Gastroesophageal sphincter (tissue), 4 donors: ENCODE results near the gene C14orf93. TPM values are rescaled to one million over a fixed set of nuclear protein-coding genes. Genes with fewer than 3 reads are reported as not detected.

ENCODE experiments used
- ATAC-seq: fragments of 150-250 bp; one replicate; pipeline ENCODE4 v1.9.1; 2016; ENCODE audit warnings: mild to moderate bottlenecking, moderate library complexity
- H3K27ac ChIP-seq, 4 donors: fragments of 200-600 bp; sonication (generic) in 3 of 4; 1 replicate in 3 of 4; 2 replicates in 1 of 4; pipeline ENCODE4 v1.5.1; 2016 to 2019
- H3K27me3 ChIP-seq: fragments of 200-600 bp; sonication (generic); one replicate; pipeline ENCODE4 v1.5.1; 2019
- H3K36me3 ChIP-seq, 2 donors: fragments of 200-600 bp; sonication (generic); one replicate each; pipeline ENCODE4 v1.5.1; 2019; ENCODE audit warnings: control low read depth in 1 of 2
- H3K4me1 ChIP-seq, 3 donors: fragments of 200-600 bp; sonication (generic); 1 replicate in 2 of 3; 2 replicates in 1 of 3; pipeline ENCODE4 v1.5.1; 2016 to 2019; ENCODE audit warnings: control low read depth in 2 of 3
- H3K4me3 ChIP-seq, 2 donors: fragments of 200-600 bp; sonication (generic); one replicate each; pipeline ENCODE4 v1.5.1; 2019; ENCODE audit warnings: mild to moderate bottlenecking in 1 of 2, moderate library complexity in 1 of 2
- H3K9me3 ChIP-seq, 3 donors: fragments of 200-600 bp; sonication (generic); one replicate each; pipeline ENCODE4 v1.5.1; 2017 to 2019; ENCODE audit warnings: control low read depth in 2 of 3
- CTCF ChIP-seq, 4 experiments: fragments of 200-600 bp in 2 of 4; fragments of 450-650 bp in 2 of 4; sonication (generic) in 1 of 4; IDR thresholded peaks; one replicate each; pipeline ENCODE4 v1.5.1; 2017 to 2019; ENCODE audit warnings: antibody characterized with exemption in 4 of 4, mild to moderate bottlenecking in 2 of 4, moderate library complexity in 2 of 4
- EP300 ChIP-seq: sonication (generic); formaldehyde crosslinking; IDR thresholded peaks from one replicate; pipeline ENCODE4 v1.6.1; 2017; ENCODE audit warnings: antibody characterized with exemption, mild to moderate bottlenecking
- POLR2A ChIP-seq, 2 donors: fragments of 450-650 bp; IDR thresholded peaks; one replicate each; pipeline ENCODE4 v1.6.1; 2017; ENCODE audit warnings: antibody characterized with exemption in 2 of 2, mild to moderate bottlenecking in 2 of 2, moderate library complexity in 1 of 2
- POLR2AphosphoS5 ChIP-seq: sonication (generic); formaldehyde crosslinking; IDR thresholded peaks from one replicate; pipeline ENCODE4 v1.6.1; 2017; ENCODE audit warnings: antibody characterized with exemption
- WGBS, 2 donors: methylation state at CpG; one replicate each; pipeline ENCODE4 v1.1.5; 2018; ENCODE audit warnings: low coverage in 1 of 2; 5-methylcytosine and 5-hydroxymethylcytosine counted together
- total RNA-seq, 4 donors: library from RNA; depleted of rRNA; stranded (reverse); fragments of >200 nt; gene quantifications; one replicate each; pipeline ENCODE4 v1.1.0, GENCODE V29; 2016

Gene C14orf93
- total RNA-seq, 4 donors from 2014 or later, result 8.4 to 16.0 (median 13.2) TPM

GRCh38 chr14:22977684-22978486 is 32.1 kb downstream of the C14orf93 start:
- H3K4me1 ChIP-seq, result peaks cover 0 to 60% (median 36%) of the 10 kb centered on the region in 3 donors
- TF ChIP-seq CTCF (IDR thresholded peaks at IDR 0.05) (no peak), EP300 (no peak), POLR2A (IDR thresholded peaks at IDR 0.05) (no peak), POLR2AphosphoS5 (no peak)
- H3K27ac ChIP-seq, result peak overlapping the region; percentile 3 to 91 (median 87)
- peak; percentile 47 for ATAC-seq
- no peaks in the 10 kb centered on the region for H3K9me3 ChIP-seq
- H3K4me3 ChIP-seq, result no peak overlapping the region
- 7 to 17% methylated on average over 5 to 6 of the region's 8 CpGs for WGBS, 2 donors
- H3K27me3 ChIP-seq, result peaks cover 15% of the 10 kb centered on the region
- peaks cover 0 to 12% of the 10 kb centered on the region in 2 donors for H3K36me3 ChIP-seq

DNA sequence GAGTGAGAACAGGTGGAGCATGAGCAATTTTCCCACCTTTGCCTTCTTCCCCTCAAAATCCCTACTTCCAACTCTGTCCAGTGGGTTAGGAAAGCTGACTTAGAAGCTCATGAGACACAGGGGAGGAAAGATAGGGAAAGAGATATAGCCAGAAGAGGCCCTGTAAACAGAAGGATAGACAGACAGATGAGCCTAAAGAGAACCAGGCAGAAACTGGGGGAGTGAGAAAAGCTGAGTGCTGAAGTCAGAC is 32.6 kb downstream of the C14orf93 start:
- Histone ChIP-seq H3K27me3 (peaks cover 15% of the 10 kb centered on the region), H3K4me1 (peaks cover 0 to 58% (median 36%) of the 10 kb centered on the region in 3 donors), H3K36me3 (peaks cover 0 to 14% of the 10 kb centered on the region in 2 donors), H3K27ac (peak overlapping the region in 3 of 4 donors; percentile 84 to 91 (median 90)), H3K9me3 (no peaks in the 10 kb centered on the region), H3K4me3 (no peak overlapping the region)
- ATAC-seq, result no peak
- TF ChIP-seq CTCF (IDR thresholded peaks at IDR 0.05) (no peak), POLR2AphosphoS5 (no peak), POLR2A (IDR thresholded peaks at IDR 0.05) (no peak), EP300 (no peak)

DNA sequence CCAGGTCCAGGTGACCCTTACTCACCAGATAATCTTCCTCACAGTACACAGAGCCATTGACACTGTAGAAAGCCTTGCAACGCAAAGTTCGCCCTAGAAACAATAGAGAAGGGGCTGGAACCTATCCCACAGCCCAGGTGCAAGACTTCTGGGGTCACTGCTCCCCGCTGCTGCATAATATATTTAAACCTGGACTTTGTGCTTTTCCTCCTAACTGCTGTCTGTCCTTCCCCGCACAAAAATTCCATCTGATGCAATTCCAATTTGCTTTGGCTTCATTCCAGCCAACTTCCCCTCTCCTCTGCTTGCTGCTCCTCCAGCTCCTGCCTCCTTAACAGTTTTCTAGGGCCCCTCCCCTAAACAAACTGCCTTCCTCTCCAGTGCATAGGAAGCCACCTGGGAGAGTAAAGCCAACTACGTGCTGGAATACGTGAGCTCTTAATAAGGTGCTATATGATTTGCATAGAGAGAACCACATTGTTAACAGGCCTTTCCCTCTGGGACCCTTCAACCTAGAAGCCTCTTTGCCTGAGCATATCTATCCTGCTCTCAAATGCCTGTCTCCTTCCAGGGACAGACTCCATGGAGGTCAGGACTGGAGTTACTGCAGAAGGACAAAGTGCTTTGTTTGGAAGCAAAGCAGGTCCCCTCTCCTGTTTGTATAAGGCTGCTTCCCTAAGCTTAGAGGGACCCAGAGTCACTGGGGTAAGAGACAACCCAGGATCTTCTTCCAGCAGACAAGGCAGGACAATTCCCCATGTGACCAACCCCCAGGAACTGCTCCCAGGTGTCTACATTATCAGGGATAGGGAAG is 33.1 kb downstream of the C14orf93 start:
- peaks cover 0 to 17% of the 10 kb centered on the region in 2 donors for H3K36me3 ChIP-seq
- ATAC-seq, result no peak
- no peak for TF ChIP-seq CTCF (IDR thresholded peaks at IDR 0.05)
- H3K4me1 ChIP-seq, result peaks cover 0 to 53% (median 36%) of the 10 kb centered on the region in 3 donors
- H3K9me3 ChIP-seq, result no peaks in the 10 kb centered on the region
- no peak overlapping the region for H3K4me3 ChIP-seq
- H3K27me3 ChIP-seq, result peaks cover 10% of the 10 kb centered on the region
- peak overlapping the region in 3 of 4 donors; percentile 84 to 91 (median 90) for H3K27ac ChIP-seq
- WGBS, 2 donors, result 47% methylated on average over 2 to 6 of the region's 6 CpGs

- WGBS, 2 donors, result 82 to 90% methylated on average over 5 to 6 of the region's 9 CpGs
- TF ChIP-seq CTCF (IDR thresholded peaks at IDR 0.05) (no peak), POLR2A (IDR thresholded peaks at IDR 0.05) (no peak), EP300 (no peak), POLR2AphosphoS5 (no peak)
- ATAC-seq, result no peak
- Histone ChIP-seq H3K27me3 (no peaks in the 10 kb centered on the region), H3K27ac (no peak overlapping the region), H3K36me3 (peaks cover 0 to 17% of the 10 kb centered on the region in 2 donors), H3K4me1 (peaks cover 0 to 32% (median 28%) of the 10 kb centered on the region in 3 donors), H3K4me3 (no peak overlapping the region), H3K9me3 (no peaks in the 10 kb centered on the region)
These were observed 35.2 kb downstream of the C14orf93 start for GRCh38 chr14:22974530-22975313.
